ENCODE results near the gene HLX. TPM values are rescaled to one million over a fixed set of nuclear protein-coding genes. Genes with fewer than 3 reads are reported as not detected.

The HLX gene
- total RNA-seq, 1 donor from 2014 or later = 0.63 TPM

GRCh38 chr1:220906561-220907334 is 27.5 kb downstream of the HLX start:
- no peak for TF ChIP-seq CTCF (conservative IDR thresholded peaks at IDR 0.05; ENCODE audit: low read depth, low read length)
- H3K4me3 ChIP-seq (ENCODE audit: low read depth, low read length) = no peak overlapping the region
- no peak for DNase-seq (ENCODE audit: low read depth)

- peak; percentile 87 for TF ChIP-seq CTCF (conservative IDR thresholded peaks at IDR 0.05; ENCODE audit: low read depth, low read length)
- no peak overlapping the region for H3K4me3 ChIP-seq (ENCODE audit: low read depth, low read length)
- no peak for DNase-seq (ENCODE audit: low read depth)
Observed at GRCh38 chr1:220908757-220909156, 29.5 kb downstream of the HLX start.

GRCh38 chr1:220910021-220910420 is 30.8 kb downstream of the HLX start:
- no peak for TF ChIP-seq CTCF (conservative IDR thresholded peaks at IDR 0.05; ENCODE audit: low read depth, low read length)
- H3K4me3 ChIP-seq (ENCODE audit: low read depth, low read length) = no peak overlapping the region
- DNase-seq (ENCODE audit: low read depth) = no peak

- no peak overlapping the region for H3K4me3 ChIP-seq (ENCODE audit: low read depth, low read length)
- no peak for TF ChIP-seq CTCF (conservative IDR thresholded peaks at IDR 0.05; ENCODE audit: low read depth, low read length)
- DNase-seq (ENCODE audit: low read depth) = no peak
Observed at GRCh38 chr1:220914283-220915116, 35.3 kb downstream of the HLX start.

GRCh38 chr1:220915117-220915440 is 35.8 kb downstream of the HLX start:
- no peak for DNase-seq (ENCODE audit: low read depth)
- no peak overlapping the region for H3K4me3 ChIP-seq (ENCODE audit: low read depth, low read length)
- TF ChIP-seq CTCF (conservative IDR thresholded peaks at IDR 0.05; ENCODE audit: low read depth, low read length) = no peak

- H3K4me3 ChIP-seq (ENCODE audit: low read depth, low read length) = no peak overlapping the region
- DNase-seq (ENCODE audit: low read depth) = no peak
Observed at GRCh38 chr1:220915954-220916353, 36.7 kb downstream of the HLX start.

More at GRCh38 chr1:220915954-220916353, 36.7 kb downstream of the HLX start:
- no peak for TF ChIP-seq CTCF (conservative IDR thresholded peaks at IDR 0.05; ENCODE audit: low read depth, low read length)
